Suppressor macrophage (primary cell): Measurements from ENCODE around the gene BCAR1.
"Not testable (repeated sequence)": the region's sequence is repeated elsewhere in the genome, so short reads cannot be mapped to it uniquely, and the experiment has no call there.

ENCODE experiments used
- DNase-seq, 4 experiments: peaks; one replicate each; pipeline ENCODE4 v3.0.0-alpha.2; 2020 to 2022

Gene BCAR1

GRCh38 chr16:75224306-75225082 is 26.9 kb downstream of the BCAR1 start:
- no peak for DNase-seq

GRCh38 chr16:75223129-75223528 is 28.3 kb downstream of the BCAR1 start:
- not testable (repeated sequence) for DNase-seq

GRCh38 chr16:75222271-75222783 is 29.1 kb downstream of the BCAR1 start:
- DNase-seq, result peak; percentile 44 to 70 (median 65)

GRCh38 chr16:75219838-75220237 is 31.6 kb downstream of the BCAR1 start:
- no peak for DNase-seq

GRCh38 chr16:75219088-75219487 is 32.3 kb downstream of the BCAR1 start:
- DNase-seq, result no peak

- DNase-seq, result no peak
These were observed 33.0 kb downstream of the BCAR1 start, which contains the start of gene CTRB1 for GRCh38 chr16:75218256-75219076. TSS of gene CTRB1 (plus strand) at chr16:75218988. CDS start at chr16:75219008, 20 bp downstream.

- DNase-seq, result no peak
These were observed 34.0 kb downstream of the BCAR1 start for GRCh38 chr16:75217389-75217851.

- no peak for DNase-seq
These were observed 34.8 kb downstream of the BCAR1 start for GRCh38 chr16:75216576-75216975.

GRCh38 chr16:75216127-75216526 is 35.3 kb downstream of the BCAR1 start:
- DNase-seq, result no peak

GRCh38 chr16:75211286-75211685 is 40.1 kb downstream of the BCAR1 start:
- not testable (repeated sequence) for DNase-seq

- no peak for DNase-seq
These were observed 41.5 kb downstream of the BCAR1 start for GRCh38 chr16:75209944-75210343.

- not testable (repeated sequence) for DNase-seq
These were observed 41.9 kb downstream of the BCAR1 start for GRCh38 chr16:75209514-75209913.

- DNase-seq, result no peak
These were observed 42.4 kb downstream of the BCAR1 start for GRCh38 chr16:75208861-75209505.

- DNase-seq, result no peak
These were observed 43.1 kb downstream of the BCAR1 start for GRCh38 chr16:75208242-75208825.

GRCh38 chr16:75207831-75208230 is 43.6 kb downstream of the BCAR1 start:
- DNase-seq, result no peak

GRCh38 chr16:75206749-75207451 is 44.5 kb downstream of the BCAR1 start, which contains the start of gene CTRB2:
TSS of gene CTRB2 (minus strand) at chr16:75207161. CDS start at chr16:75207141, 20 bp downstream.
- DNase-seq, result no peak

GRCh38 chr16:75205961-75206748 is 45.3 kb downstream of the BCAR1 start:
- not testable (repeated sequence) for DNase-seq

- not testable (repeated sequence) for DNase-seq
These were observed 46.0 kb downstream of the BCAR1 start for GRCh38 chr16:75205438-75205837.

GRCh38 chr16:75204905-75205304 is 46.5 kb downstream of the BCAR1 start:
- DNase-seq, result not testable (repeated sequence)

GRCh38 chr16:75204410-75204758 is 47.0 kb downstream of the BCAR1 start:
- no peak for DNase-seq
